Aortic smooth muscle cell (primary cell): Measurements from ENCODE around the gene RRP7A. TPM values are rescaled to one million over a fixed set of nuclear protein-coding genes. Genes with fewer than 3 reads are reported as not detected.

ENCODE experiments used
- total RNA-seq: library from RNA; depleted of rRNA; stranded (reverse); fragments of >200 nt; gene quantifications from 2 replicates; pipeline ENCODE4 v1.2.3, GENCODE V29; 2014

RRP7A gene, protein sequence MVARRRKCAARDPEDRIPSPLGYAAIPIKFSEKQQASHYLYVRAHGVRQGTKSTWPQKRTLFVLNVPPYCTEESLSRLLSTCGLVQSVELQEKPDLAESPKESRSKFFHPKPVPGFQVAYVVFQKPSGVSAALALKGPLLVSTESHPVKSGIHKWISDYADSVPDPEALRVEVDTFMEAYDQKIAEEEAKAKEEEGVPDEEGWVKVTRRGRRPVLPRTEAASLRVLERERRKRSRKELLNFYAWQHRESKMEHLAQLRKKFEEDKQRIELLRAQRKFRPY
- total RNA-seq: 18.0 and 27.5 TPM in 2 replicates

DNA sequence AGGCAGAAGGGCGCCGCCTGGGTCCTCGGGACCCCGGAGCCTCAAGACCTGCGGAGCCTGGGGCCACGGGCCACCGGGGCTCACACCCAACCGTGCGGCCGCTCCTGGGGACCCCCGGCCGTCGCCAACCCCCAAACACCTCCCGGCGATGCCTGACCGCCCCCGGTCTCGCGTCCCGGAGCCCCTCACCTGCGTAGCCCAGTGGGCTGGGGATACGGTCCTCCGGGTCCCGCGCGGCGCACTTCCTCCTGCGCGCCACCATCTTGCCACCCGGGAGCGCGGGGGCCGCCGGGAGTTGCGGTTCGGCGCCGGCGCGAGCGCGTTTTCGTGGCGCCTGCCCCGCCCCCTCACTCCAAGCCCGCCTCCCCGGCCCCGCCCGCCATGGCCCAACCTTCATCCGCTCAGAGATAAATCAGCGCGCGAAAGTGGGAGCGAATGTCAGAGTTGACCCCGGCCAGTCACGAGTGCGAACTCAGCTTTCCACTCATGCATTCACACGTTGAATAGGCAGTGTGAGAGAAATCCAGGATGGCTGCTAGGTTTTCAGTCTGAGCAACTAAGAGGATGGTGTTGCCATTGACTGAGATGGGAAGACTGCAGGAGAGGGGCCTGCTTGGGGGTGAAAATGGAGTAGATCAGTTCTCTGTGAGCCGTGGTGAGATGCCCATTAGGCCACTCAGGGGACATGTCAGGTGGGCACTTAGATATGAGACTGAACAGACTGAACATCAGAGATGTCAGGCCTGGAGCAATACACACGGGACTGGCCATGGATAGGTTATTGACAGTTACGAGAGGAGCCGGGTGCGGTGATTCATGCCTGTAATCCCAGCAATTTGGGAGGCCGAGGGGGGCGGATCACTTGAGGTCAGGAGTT, at the start of gene RRP7A:
TSS of gene RRP7A (minus strand) at position 272 of the 877 bp plus-strand sequence. CDS start at position 262, 10 bp downstream.

DNA sequence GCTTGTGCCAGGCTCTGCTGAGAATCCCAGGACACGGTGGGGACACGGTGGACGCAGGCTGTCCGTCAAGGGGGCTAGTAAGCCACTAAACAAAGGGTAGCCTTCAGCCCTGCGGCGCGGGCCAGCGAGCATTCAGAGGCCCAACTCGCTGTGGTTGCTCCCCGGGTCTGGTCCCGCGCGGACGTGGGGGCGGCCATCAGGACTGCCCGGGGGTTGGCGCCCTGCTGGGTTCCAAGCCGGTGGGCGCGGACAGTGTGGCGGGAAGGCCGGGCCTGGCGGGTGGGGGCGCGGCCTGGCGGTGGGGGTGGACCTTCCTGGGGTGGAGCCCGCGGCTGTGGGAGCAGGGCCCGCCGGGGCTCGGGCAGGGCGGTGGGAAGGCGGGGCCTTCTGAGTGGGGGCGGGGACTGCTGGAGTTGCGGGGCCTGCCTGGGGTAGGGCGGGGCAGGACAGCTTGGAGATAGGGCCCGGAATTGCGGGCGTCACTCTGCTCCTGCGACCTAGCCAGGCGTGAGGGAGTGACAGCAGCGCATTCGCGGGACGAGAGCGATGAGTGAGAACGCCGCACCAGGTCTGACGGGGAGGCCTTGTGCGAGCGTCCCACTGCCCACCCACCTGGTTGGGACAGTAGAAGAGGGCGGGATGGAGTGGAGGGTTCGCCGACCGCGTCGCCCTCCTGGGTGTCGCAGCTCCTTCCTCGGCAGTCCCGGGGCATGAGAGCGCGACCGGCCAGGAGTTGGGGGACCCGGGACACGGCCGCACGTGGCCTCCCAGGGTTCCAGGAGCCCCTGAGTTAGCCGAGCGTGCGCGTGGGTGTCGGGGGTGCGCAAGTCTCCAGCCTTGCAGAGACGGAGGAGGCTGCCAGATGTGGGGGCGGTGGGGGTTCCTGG, 34.1 kb upstream of the RRP7A start, which contains the start of gene SERHL2:
TSS of gene SERHL2 (plus strand) at position 482 of the 887 bp plus-strand sequence. CDS start at position 547, 65 bp downstream.

Other genes starting within 250 kb of the RRP7A start
- gene TCF20, start 249.1 kb downstream of the RRP7A start, total RNA-seq: 16.5 and 17.0 TPM in 2 replicates
- gene NFAM1, start 87.4 kb downstream of the RRP7A start, total RNA-seq: under 0.01 TPM in 1 of 2 replicates, not detected in the other
- gene SERHL2, start 34.2 kb upstream of the RRP7A start, total RNA-seq: 4.7 and 6.6 TPM in 2 replicates
- gene POLDIP3, start 95.1 kb upstream of the RRP7A start, total RNA-seq: 29.5 and 30.4 TPM in 2 replicates
- gene ATP5MGL, start 120.8 kb upstream of the RRP7A start, total RNA-seq: 0.81 and 1.1 TPM in 2 replicates
- 100 and 166 TPM in 2 replicates for gene CYB5R3, start 129.6 kb upstream of the RRP7A start, total RNA-seq
- gene A4GALT, start 201.1 kb upstream of the RRP7A start, total RNA-seq: 33.6 and 39.3 TPM in 2 replicates